ENCODE data around the gene ABCC6.
"Not testable (repeated sequence)": the region's sequence is repeated elsewhere in the genome, so short reads cannot be mapped to it uniquely, and the experiment has no call there.

ABCC6 gene

DNA sequence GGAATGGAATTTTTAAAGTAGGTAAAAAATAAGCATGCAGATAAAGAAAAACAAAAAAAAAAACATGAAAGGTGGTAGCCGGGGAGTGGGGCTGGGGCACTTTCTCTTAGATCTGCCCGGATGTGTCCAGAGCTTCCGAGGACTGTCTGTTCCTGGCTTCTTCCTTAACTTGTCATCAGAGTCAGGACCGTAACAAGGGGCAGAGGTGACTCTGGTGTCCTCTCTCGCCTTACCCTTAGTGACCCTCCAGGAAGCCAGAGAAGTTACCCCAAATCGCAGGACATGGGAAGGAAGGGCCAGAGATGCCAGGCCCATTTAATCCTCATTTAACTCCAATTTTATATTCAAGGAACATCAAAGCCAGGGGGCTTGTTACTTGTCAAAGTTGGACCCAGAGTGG is 115.5 kb downstream of the ABCC6 start:
- DNase-seq (ENCODE audit: low read depth in 1 of 2, low spot score in 1 of 2), result no peak
- in situ Hi-C loops (cut with HindIII; ENCODE audit: low pct_unique_long_range_greater_than_20kb, low sequenced_read_pairs), result no loop called here
- no peak for TF ChIP-seq JUND (IDR thresholded peaks at IDR 0.05; ENCODE audit: low read depth)

DNA sequence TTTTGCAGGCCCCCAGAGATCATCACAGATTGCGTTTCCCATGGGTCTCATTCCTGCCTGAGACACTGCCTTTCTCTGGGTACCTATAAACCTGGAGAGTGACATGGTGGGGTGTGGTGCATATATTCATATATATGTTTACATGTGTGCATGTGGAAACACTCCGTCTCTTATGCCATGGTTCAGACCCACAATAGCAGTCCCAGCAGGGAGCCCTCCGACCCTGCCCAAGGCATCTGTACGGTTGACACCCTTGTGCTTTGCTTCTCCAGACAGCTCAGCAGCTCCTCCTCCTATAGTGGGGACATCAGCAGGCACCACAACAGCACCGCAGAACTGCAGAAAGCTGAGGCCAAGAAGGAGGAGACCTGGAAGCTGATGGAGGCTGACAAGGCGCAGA is 116.8 kb downstream of the ABCC6 start:
- in situ Hi-C loops (cut with HindIII; ENCODE audit: low pct_unique_long_range_greater_than_20kb, low sequenced_read_pairs), result no loop called here
- no peak for DNase-seq (ENCODE audit: low read depth in 1 of 2, low spot score in 1 of 2)
- TF ChIP-seq JUND (IDR thresholded peaks at IDR 0.05; ENCODE audit: low read depth), result no peak

DNA sequence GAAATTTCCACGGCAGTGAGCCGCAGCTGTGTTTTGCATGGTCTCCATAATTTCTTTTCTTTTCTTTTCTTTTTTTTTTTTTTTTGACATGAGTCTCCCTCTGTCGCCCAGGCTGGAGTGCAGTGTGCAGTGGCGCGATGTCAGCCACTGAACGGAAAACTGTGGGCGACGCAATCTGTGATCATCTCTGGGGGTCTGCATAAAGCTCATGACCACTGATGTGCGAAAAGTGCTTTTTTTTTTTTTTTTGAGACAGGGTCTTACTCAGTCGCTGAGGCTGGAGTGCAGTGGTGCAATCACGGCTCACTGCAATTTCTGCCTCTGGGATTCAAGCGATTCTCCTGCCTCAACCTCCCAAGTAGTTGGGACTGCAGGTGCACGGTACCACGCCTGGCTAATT is 117.6 kb downstream of the ABCC6 start:
- in situ Hi-C loops (cut with HindIII; ENCODE audit: low pct_unique_long_range_greater_than_20kb, low sequenced_read_pairs), result no loop called here
- TF ChIP-seq JUND (IDR thresholded peaks at IDR 0.05; ENCODE audit: low read depth), result no peak
- no peak for DNase-seq (ENCODE audit: low read depth in 1 of 2, low spot score in 1 of 2)

DNA sequence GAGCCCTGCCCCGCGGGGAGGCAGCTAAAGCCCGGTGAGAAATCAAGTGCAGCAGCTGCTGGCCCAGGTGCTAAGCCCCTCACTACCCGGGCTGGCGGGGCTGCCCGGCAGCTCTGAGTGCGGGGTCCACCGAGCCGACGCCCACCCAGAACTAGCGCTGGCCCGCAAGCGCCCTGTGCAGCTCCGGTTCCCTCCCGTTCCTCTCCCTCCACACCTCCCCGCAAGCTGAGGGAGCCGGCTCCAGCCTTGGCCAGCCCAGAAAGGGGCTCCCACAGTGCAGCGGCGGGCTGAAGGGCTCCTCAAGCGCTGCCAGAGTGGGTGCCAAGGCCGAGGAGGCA is 118.5 kb downstream of the ABCC6 start:
- DNase-seq (ENCODE audit: low read depth in 1 of 2, low spot score in 1 of 2), result not testable (repeated sequence)

DNA sequence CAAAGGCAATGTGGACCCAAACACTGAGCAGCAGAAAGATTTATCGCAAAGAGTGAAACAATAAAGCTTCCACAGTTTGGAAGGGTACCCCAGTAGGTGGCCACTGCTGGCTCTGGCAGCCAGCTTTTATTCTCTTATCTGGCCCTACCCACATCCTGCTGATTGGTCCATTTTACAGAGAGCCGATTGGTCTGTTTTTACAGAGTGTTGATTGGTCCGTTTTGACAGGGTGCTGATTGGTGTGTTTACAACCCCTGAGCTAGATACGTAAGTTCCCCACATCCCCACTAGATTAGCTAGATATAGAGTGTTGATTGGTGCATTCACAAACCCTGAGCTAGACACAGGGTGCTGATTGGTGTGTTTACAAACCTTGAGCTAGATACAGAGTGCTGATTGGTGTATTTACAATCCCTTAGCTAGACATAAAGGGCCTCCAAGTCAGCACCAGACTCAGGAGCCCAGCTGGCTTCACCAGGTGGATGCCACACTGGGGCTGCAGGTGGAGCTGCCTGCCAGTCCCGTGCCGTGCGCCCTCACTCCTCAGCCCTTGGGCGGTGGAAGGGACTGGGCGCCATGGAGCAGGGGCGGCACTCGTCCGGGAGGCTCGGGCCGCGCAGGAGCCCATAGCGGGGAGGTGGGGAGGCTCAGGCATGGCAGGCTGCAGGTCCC is 119.0 kb downstream of the ABCC6 start:
- DNase-seq (ENCODE audit: low read depth in 1 of 2, low spot score in 1 of 2); in situ Hi-C loops (cut with HindIII; ENCODE audit: low pct_unique_long_range_greater_than_20kb, low sequenced_read_pairs): not testable (repeated sequence)

More for the DNA sequence above, 118.5 kb downstream of the ABCC6 start:
- in situ Hi-C loops (cut with HindIII; ENCODE audit: low pct_unique_long_range_greater_than_20kb, low sequenced_read_pairs), result not testable (repeated sequence)

DNA sequence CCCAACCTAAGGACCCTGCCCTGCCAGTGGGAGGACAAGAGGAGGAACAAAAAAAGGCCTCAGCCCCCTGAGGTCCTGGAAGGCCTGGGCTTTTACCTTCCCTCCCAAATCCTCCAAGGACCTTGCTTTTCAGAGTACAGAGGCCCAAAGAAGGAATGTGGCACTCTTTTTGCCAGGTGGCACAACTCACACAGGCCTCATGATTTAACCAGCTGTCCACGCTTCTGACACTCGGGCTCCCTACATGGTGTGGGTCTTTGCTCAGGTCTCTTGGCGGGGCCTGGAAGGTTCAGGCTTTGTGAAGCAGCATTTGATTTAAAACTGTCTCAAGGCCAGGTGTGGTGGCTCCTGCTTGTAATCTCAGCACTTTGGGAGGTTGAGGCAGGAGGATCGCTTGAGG is 120.6 kb downstream of the ABCC6 start:
- no peak for DNase-seq (ENCODE audit: low read depth in 1 of 2, low spot score in 1 of 2)
- no peak for TF ChIP-seq JUND (IDR thresholded peaks at IDR 0.05; ENCODE audit: low read depth)
- in situ Hi-C loops (cut with HindIII; ENCODE audit: low pct_unique_long_range_greater_than_20kb, low sequenced_read_pairs), result no loop called here

DNA sequence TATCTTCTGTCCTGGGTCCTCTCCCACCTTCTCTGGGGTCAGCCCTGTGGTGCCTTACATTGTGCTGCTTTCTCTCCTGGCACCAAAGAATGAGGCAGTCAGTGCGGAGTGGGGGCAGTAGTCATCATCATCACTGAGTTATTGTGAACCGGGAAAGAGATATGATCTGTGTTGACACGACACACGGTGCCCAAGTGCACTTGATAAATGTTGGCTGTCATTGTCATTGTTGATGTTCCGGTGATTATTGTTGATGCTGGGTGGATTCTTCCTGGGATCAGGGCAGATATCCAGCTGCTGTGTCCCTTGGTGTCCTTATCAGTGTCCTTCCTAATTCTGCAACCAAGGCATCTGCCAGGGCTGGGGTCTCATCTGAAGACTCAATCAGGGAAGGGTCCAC is 121.7 kb downstream of the ABCC6 start:
- no peak for TF ChIP-seq JUND (IDR thresholded peaks at IDR 0.05; ENCODE audit: low read depth)
- no peak for DNase-seq (ENCODE audit: low read depth in 1 of 2, low spot score in 1 of 2)
- in situ Hi-C loops (cut with HindIII; ENCODE audit: low pct_unique_long_range_greater_than_20kb, low sequenced_read_pairs), result no loop called here

DNA sequence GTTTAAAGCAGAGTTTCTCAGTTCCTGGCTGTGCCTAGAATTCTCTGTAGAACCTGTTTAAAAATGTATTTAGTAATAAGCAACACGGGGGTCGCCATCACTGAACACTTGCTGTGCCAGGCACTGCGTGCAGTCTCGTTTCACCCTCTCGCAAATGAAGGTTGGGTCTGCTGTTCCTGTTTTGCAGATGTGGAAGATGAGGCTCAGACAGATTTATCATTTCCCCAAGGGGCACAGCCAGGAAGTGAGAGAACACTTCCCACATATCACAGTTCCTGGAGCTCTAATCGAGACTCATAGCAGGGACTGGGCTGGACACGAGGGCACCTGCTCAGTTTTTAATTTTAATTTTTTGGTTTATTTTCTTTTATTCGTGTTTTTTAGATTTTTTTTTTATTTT is 122.7 kb downstream of the ABCC6 start:
- no peak for DNase-seq (ENCODE audit: low read depth in 1 of 2, low spot score in 1 of 2)
- in situ Hi-C loops (cut with HindIII; ENCODE audit: low pct_unique_long_range_greater_than_20kb, low sequenced_read_pairs), result no loop called here
- TF ChIP-seq JUND (IDR thresholded peaks at IDR 0.05; ENCODE audit: low read depth), result no peak

DNA sequence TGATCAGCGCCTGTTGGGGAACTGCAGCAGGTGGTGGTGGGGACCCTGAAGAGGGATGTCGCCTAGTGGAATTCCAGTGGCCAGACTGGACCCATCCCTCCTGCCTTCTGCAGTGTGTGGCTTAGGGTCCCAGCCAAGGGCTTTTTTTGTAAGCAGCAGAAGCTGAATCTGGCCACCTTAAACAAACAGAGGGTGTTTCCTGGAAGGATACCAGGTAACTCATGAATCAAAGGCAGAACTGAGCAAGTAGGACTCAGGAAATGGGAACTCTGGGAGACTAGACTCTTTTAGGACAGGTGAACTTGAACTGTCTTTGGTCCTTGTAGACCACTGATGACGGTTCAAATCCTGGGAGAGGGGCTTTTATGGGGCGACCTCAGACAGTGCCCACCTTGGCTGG is 124.0 kb downstream of the ABCC6 start:
- in situ Hi-C loops (cut with HindIII; ENCODE audit: low pct_unique_long_range_greater_than_20kb, low sequenced_read_pairs), result no loop called here
- TF ChIP-seq JUND (IDR thresholded peaks at IDR 0.05; ENCODE audit: low read depth), result no peak
- DNase-seq (ENCODE audit: low read depth in 1 of 2, low spot score in 1 of 2), result no peak

Data from T47D (cell line).